Hematopoietic multipotent progenitor cell treated with erythropoietin and hydrocortisone succinate and interleukin-3 and kit ligand, for 15 days (in vitro differentiated cells): ENCODE measurements around the gene LDB3.
"Not testable (repeated sequence)": the region's sequence is repeated elsewhere in the genome, so short reads cannot be mapped to it uniquely, and the experiment has no call there.

Experiments used
- DNase-seq: peaks from one replicate; pipeline ENCODE4 v3.0.0-alpha.2; 2015; ENCODE audit warnings: low spot score

The LDB3 gene

DNA sequence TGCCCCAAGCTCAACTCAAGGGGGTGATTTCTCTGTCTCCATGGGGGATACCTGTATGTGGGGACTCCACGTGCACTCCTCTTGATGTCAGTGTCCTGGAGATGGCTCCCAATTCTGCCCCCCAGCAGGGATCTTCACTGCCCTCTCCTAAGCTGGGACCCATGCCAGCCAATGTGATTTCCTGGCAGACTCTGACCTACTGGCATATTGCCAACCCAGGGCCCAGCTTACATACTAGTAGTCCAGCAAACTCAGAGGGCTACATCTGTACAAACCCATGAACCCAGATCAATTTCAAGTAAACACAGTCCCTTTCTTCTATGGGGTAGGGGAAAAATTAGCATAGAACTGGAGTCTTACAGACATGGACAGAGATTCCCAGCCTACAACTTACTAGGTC lies 61.9 kb downstream of the LDB3 start:
- no peak for DNase-seq

DNA sequence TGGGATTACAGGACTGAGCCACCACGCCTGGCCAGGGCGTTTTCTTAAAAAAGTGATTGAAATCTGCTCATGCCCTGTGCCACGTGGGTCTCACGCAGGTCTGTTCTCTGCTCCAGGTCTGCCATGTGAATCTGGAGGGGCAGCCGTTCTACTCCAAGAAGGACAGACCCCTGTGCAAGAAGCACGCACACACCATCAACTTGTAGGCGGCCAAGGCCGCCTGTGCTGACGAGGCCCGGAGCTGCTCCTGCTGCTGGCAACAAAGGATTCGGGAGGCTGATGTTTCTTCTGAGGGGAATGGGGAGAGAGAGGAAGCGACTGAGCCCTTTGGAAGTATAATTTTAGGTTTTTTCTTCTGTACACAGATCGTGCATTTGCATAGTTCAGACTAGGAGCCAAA lies 64.5 kb downstream of the LDB3 start:
- DNase-seq = no peak

DNA sequence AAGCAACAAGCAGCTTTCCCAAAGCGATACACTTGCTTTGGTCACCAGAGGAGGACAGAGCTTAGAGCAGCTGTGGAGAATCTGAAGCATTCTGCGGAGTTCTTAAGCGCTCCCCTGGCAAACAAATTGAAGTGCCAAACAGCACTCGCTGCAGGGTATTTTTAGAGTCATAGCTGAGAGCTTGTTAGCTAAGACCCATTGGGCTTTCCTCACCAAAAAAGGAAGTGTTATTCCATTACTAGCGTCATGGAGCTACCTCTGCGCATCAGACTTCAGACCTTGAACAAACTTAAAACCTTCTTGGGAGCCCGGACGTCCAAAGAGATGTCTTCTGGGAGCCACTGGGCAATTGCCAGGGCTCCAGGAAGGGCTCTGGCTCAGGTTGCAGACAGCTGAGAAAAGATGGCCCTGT lies 65.0 kb downstream of the LDB3 start:
- DNase-seq = no peak

DNA sequence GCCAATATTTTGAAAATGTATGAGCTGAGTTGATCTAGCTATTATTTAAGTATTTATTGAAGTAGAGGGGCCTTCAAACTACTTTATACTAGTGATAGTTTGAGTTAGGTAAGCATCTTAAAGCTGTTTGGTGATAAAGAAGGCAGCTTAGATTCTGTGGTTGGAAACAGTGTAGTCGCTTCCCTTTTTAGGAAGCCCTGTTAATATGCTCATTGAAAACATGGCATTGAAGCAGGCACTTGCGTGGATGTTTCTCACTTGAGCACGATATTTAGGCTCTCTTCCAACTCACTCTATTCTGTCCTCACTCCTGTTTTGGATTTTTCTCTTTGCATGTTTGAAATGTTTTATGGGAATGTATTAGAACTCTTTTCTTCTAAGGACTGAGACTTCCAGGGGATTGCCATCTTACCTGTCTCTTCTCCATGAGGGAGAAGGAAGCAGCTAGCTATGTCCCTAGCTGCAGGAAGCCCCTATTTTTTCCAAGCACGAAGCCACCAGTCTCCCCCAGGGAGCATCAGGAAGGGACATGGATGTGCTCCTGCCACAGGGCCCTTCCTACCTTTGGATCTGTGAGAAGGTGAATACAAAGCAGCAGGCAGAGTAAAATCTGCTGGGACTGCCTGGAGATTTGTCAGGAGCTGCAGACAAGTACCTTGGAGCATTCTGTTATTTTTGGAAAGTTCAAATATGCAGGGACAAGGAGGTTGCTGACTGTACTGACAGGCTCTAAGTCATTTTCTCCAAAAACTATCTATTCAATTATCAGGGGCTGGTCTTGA lies 66.1 kb downstream of the LDB3 start:
- DNase-seq = no peak

DNA sequence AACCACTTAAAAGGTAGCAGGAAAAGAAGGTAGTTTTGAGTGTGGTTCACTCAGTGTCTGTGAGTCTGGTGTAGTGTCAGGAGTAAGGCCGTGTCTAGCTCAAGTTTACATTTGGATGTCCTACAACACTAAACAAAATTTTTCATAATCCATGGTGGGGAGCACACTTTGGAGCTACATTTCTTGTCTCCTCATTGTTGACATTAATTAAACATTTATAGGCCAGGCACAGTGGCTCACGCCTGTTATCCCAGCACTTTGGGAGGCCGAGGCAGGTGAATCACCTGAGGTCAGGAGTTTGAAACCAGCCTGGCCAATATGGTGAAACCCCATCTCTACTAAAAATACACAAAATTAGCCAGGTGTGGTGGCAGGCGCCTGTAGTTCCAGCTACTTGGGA lies 67.0 kb downstream of the LDB3 start:
- not testable (repeated sequence) for DNase-seq

DNA sequence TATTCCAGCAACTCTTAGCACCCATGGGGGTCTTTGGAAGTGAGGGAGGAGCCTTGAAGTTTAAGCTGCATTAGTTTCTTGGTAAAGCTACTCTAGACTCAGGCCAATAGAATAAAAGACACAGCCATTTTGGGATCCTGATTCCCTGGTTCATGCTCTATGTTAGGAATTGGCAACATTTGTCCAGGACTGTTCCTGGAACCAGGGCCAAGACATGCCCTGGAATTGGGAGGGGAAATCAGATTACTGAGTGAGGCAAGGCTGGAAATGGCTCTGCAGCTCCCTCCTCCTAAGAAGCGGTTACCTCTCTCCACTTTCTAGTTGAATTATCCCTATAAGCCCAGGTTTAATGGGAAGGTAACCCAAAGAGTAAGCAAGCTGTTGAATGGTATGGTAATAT lies 73.9 kb downstream of the LDB3 start:
- DNase-seq = no peak

DNA sequence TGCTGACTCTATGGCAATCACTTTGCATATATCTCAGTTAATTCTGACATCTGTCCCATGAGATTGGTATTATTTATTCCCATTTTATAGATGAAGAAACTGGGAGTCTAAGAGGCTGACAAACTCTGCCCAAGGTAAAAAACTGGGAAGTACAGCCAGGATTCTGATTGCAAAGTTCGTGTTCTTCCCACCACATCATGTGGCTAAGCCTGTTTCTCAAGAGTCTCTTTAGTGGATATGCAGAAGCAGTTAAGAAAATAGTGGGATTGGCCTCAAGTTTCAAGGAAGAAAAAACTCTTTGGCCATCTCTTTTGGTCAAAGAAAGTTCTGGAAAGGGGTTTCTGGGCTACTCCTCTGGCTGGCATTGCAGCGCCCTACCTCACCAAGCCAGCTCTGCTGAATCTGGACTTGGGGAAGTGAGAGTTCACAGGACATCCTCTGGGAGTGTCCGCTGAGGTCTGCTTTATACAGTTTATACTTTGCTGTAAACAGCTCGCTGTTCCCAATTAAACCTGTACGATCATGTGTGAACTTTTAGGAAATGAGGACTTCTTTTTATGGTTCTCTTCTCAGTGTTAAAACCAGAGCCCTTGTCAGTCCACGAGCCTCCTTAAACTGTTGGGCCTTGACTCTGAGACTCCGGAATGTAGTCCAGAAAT lies 75.9 kb downstream of the LDB3 start:
- no peak for DNase-seq

DNA sequence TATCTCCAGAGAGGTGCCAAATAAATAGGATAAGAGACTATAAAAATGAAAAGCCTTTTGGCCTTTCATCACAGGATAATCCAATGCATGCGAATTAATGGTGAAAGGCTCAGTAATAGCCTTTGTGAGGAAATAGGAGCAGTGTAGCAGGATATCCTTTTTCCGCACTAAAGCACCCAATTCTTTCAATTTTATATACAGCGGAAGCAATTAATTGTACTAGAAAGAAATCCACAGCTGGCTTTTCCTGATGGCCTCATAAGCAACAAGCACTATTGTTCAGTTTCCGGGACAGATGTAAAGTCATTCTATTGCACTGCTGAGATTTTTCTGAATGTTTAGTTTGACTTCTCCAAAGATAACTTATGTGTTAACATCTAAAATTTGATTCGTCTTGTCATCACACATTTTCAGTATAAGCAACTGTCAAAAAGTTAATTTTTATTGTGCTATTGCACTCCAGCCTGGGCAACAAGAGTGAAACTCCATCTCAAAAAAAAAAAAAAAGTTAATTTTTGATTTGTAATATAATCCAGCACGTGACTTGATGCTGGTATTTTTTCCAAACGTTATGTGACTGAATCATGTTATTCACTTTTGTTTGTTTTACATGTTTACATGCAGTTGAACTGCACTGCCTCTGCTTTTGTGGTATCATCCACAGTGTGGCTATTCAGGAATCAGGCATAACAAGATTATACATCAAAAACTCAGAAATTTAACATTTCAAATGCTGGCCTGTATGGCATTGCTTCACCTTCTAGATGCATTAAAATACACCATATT lies 79.7 kb downstream of the LDB3 start:
- DNase-seq = no peak

DNA sequence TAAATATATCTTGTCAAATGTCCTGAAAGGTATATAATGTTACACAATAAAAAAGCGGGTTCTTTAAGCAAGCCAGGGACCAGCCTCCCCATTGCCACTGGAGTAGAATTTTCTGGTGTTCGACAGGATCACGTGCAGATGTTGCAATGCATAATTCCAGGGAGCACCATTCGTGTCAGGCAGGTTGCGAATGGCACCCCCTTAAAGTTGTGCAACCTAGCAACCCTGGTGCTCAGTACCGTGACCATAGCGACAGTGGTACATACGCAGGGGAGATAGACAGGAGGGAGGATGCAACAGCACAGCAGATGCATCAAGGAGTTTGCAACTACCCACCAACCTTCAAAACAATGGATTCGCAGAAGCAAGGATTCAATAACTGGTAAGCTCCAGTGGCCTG lies 81.5 kb downstream of the LDB3 start:
- DNase-seq = no peak

DNA sequence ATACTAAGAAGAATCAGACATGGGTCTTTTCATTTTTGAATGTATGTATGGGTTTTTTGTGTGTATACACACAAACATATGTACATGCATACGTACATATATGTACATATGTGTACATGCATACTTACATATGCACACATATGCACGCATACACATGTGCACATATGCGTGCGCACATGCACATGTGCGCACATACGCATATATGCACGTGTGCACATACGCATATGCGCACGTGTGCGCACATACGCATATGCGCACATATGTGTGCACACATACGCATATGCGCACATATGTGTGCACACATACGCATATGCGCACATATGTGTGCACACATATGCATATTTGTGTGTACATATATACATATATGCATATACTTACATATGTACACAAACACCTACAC lies 83.2 kb downstream of the LDB3 start:
- DNase-seq = no peak

DNA sequence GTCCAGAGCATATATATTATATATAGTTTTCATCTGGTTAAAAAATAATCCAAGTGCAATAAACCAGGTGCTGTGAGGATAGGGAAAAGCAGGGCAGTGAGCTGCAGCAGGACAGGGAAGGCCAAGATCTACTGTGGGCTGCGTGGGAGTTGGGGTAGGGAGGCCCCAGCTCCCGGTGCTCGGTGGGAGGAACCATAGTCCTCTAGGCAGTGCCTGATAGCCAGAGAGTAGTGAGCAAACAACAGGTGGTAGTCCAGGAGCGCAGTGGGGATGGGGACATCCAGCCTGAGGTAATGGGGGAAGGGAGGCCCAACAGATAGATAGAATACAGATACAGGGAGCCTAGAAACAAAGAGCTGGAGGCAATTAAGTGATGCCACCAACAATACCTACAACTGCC lies 84.0 kb downstream of the LDB3 start:
- DNase-seq = no peak

DNA sequence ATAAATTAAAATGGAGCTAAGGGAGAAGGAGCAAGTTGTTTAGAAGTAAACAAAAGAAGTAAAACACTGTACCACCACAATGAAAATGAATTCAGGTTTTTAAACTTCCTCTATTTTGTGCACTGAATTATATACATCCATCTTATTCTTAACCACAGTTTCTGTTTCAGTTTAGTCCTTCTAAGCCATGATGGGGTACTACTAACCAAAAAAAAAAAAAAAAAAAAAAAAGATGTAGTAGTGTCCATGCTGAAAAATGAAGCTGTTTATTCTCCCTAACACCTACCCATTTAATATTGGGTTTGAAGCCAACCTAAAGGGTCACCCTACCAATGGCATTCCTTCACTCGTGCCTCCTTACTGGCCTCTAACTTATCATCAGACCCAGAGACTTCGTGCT lies 84.7 kb downstream of the LDB3 start:
- DNase-seq = no peak

DNA sequence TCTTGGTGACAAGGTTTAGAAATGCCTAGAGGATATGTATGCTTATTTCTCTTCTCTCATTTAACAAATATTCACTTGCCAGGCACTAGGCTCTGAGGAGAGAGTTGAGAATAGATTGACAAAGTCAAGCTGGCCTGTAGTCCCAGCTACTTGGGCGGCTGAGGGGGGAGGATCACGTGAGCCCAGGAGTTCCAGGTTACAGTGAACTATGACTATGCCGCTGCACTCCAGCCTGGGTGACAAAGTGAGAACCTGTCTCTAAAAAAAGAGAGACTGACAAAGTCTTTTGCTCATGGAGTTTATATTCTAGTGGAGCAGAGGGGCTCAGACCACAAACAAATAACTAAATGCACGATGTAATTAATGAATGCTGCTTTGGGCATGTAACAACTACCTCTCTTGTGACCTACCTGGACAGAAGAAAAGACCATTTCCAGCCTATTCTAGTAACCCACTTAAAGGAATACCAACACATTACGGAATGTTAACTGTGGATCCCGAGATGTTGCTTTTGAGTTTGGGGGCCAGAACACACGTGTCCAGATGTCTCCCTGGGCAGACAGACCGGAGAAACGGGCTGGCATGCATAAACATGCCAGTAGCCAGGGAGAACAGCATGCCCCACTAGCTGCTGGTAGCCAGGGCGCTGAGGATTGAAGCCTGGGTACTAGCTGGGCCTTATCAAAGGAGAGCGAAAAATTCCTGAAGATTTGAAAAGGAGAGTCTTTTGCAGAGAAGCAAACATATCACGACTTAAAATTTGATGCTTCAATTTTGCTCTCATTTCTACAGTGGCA lies 85.5 kb downstream of the LDB3 start:
- no peak for DNase-seq

DNA sequence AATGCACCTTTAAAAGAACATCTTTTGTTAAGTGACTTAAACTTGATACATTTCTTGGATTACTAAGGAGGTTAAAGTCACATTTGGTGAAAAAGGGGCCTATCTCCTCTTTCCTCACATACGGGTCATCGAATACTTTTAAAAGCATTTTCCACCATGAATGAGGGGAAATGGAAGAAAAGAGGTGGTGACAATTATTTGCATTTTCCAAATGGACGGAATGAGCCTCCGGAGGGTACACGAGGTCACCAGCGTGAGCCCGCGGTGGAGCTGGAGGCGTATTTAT lies 87.1 kb downstream of the LDB3 start:
- DNase-seq = no peak

DNA sequence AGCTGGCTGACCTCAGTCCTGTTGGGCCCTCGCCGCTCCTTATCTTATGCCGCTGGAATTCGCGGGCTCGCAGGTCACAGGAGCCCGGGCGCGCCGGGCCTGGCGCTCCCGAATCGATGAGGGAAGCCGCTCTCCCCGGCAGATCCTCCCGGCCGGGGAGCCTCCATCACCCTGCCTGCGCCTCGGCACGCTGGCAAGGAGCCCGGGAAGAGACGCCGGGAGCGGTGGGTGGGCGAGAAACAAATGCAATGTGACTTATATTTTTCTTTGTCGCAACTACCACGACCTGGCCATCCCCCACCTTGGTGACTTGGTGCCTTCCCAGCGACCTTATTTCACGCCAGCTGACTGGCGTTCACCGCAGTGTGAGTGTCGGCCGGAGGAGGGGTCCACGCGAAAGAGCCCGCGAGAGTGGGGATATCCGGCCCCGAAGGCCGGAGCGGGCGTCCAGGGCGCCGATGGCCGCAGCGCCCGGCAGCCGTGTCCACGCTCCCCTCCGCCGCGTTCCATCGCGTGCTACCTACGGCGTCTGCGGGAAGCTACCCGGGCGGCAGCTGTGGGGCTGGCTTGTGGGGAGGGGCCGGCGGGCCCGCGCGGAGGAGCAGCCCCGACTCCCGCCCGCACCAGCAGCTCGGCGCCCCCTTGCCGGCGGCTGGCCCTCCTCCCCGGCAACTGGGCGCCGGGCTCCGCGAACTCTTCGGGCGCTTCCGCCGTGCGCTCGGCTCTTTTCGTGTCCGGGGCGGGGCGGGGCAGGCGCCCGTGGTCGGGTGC lies 87.6 kb downstream of the LDB3 start:
- DNase-seq = peak; percentile 41

DNA sequence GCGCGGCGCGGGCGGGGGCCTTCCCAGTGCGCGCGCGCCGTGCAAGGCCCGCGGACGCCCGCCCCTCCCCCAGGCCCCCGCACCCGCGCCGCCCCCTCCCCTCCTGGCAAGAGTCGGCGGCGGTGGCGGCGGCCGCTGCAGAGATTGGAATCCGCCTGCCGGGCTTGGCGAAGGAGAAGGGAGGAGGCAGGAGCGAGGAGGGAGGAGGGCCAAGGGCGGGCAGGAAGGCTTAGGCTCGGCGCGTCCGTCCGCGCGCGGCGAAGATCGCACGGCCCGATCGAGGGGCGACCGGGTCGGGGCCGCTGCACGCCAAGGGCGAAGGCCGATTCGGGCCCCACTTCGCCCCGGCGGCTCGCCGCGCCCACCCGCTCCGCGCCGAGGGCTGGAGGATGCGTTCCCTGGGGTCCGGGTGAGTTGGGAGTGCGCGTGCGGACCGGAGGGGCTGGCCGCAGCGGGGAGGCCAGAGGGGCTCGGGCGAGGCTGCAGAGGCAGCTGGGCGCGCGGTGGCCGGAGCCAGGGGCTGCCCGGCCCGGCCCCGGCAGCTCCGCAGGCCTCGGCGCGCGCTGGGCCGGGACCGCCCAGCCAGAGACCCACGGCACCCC lies 88.3 kb downstream of the LDB3 start, which contains the start of gene BMPR1A:
TSS of gene BMPR1A (plus strand) at position 109 of the 602 bp plus-strand sequence. CDS start 119,400 bp downstream, outside the sequence.
- no peak for DNase-seq

DNA sequence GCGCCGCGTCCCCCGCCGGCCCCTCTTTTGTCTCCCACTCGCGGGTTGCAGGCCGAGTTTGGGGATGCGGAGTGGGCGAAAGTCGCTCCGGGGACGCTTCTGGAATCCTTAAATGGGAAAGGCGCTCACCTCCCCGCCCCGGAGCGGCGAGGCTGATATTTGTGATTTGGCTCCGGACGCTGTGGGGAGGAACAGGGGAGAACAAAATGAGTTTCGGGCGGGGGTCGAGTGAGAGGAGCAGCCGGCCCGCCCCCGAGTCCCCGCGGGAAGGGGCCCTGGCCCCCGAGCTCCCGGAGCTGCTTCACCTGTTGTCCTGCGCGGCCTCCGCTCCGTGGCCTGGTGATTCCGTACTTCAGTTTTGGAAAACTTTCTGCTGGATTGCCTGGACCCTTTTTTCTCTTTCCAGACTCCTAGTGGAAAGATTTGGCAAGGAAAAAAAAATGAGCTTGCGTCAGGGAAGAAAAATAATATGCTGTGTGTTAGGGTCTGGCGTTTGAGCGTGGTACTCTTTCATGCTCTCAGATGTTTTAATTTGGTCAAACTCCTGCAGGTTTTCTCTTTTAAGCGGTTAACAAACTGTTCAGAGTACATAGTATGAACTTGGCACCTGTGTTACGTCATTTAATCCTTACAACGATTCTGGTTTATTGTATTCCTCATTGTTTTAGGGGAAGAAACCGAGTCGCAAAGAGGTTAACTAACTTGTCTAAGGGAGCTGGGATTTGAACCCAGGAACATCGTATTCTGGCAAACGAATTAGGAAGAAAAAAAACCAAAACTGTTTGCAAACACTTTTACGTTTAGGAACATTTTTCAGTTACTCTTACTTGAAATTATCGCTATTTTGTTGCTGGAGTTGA lies 89.0 kb downstream of the LDB3 start:
- DNase-seq = no peak

DNA sequence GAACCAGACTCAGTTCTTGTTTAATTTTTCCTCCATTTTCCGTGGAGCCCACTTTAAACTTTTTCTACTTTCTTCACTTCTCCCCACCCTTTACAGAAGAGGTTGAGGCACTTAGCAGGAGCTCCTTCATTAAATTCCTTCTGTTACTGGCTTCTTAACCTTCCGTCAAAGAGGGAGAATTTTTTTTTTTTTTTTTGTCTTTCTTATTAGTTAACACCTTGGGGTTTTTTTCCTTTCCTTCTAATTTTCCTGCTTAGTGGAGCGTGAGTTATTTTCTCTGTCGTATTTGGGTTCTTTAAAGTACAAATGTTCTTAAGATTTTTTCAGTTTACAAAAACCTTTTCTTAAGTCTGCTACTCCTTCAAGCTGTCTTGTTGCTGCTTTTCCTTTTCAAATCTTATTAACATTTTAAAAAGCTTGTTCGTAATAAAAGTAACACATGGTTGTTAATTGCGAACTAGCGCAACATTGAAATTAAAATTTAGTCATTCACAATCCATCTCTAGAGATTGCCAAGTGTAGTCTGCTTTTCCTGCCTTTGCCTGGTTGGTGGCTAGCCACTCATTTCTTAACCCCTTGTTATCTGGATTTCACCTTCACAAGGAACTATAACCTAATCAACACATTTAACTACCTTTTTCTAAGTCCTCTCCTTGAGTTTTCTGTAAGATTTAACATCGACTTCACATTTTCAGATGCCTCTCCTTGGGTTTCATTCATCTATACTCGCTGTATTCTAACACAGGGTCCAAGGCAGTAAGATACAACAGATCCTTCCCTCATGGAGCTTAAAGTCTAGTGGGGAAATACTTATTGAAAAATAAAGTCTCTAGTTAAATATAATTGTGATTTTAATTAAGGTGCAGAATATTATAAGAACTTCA lies 90.1 kb downstream of the LDB3 start:
- no peak for DNase-seq

DNA sequence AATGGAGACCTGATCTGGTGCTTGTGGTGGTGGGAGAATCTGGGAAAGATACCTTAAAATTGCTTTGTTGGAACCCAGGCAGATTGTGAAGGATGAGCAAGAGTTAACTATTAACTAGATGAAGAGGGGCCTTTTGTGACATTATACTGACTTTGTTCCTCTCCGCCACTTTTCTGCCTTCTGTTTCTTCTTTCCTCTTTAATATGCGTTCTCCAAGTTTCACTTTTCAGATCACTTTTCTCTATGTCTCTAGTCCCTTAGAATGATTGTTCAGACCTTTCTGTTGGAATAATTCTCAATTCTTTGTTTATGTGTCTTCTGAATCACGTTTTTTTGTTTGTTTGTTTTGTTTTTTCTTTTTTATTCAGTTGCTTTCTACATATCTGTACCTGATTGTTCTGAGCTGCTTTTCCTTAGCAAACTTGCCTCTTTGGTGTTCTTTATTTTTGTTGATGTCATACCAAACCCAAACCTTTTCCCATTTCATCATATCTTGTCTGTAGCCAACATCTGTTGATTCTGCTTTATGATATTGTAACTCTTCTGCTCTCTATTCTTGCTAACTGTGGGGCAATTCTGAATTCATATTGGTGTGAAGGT lies 90.9 kb downstream of the LDB3 start:
- DNase-seq = no peak
